Measurements from ENCODE around the gene CHSY1. TPM values are rescaled to one million over a fixed set of nuclear protein-coding genes. Genes with fewer than 3 reads are reported as not detected.

Gene CHSY1
- total RNA-seq, 3 donors from 2014 or later, result 7.7 to 15.5 (median 12.6) TPM

DNA sequence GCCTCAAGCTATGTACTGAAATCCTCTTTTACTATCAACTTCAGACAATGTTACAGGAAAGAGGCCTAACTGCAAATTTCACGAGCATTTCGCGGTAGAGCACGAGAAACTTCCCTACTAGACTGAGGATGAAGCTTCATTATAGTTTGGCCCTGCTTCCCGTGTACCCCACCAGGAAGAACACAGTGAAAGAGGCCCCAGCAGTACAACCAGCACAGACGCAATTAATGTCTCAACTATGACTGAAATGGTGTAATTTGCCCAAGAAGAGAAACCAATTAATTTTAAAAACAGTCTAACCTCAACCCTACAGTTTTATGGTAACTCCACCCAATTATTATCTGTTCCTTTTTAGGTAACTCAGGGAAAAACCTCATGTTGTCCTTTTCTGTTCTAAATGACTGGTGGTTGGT, 12.1 kb downstream of the CHSY1 start:
- ATAC-seq, result no peak
- Histone ChIP-seq H3K36me3 (ENCODE audit: low read depth) (no peaks in the 10 kb centered on the region), H3K4me3 (no peak overlapping the region), H3K9me3 (no peaks in the 10 kb centered on the region), H3K4me1 (ENCODE audit: low read depth) (peaks cover 8% of the 10 kb centered on the region)
- TF ChIP-seq, protein P1, sequence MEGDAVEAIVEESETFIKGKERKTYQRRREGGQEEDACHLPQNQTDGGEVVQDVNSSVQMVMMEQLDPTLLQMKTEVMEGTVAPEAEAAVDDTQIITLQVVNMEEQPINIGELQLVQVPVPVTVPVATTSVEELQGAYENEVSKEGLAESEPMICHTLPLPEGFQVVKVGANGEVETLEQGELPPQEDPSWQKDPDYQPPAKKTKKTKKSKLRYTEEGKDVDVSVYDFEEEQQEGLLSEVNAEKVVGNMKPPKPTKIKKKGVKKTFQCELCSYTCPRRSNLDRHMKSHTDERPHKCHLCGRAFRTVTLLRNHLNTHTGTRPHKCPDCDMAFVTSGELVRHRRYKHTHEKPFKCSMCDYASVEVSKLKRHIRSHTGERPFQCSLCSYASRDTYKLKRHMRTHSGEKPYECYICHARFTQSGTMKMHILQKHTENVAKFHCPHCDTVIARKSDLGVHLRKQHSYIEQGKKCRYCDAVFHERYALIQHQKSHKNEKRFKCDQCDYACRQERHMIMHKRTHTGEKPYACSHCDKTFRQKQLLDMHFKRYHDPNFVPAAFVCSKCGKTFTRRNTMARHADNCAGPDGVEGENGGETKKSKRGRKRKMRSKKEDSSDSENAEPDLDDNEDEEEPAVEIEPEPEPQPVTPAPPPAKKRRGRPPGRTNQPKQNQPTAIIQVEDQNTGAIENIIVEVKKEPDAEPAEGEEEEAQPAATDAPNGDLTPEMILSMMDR (IDR thresholded peaks at IDR 0.05), result no peak
- DNase-seq, result no peak
- intact Hi-C loops (cut with DNase I, micrococcal nuclease), result no loop called here

DNA sequence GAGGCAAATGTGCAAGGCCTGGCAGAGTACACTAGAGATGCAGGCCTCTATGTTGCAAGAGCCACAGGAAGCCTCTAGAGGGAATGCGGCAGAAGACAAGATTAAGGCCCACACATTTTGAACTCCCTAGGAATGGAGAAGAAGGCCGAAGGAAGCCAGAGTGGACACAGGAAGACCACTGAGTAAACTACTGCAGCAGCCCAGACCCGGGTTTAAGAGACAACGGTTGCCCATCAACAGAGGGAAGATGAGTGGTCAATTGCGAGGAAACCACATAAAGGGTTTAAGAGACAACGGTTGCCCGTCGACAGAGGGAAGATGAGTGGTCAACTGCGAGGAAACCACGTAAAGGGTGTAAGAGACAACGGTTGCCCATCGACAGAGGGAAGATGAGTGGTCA, 14.6 kb downstream of the CHSY1 start:
- Histone ChIP-seq H3K4me3 (no peak overlapping the region), H3K36me3 (ENCODE audit: low read depth) (no peaks in the 10 kb centered on the region), H3K4me1 (ENCODE audit: low read depth) (peaks cover 4% of the 10 kb centered on the region), H3K9me3 (no peaks in the 10 kb centered on the region)
- intact Hi-C loops (cut with DNase I, micrococcal nuclease), result no loop called here
- DNase-seq (no peak), ATAC-seq (no peak)
- TF ChIP-seq, protein P1 (IDR thresholded peaks at IDR 0.05), result no peak

DNA sequence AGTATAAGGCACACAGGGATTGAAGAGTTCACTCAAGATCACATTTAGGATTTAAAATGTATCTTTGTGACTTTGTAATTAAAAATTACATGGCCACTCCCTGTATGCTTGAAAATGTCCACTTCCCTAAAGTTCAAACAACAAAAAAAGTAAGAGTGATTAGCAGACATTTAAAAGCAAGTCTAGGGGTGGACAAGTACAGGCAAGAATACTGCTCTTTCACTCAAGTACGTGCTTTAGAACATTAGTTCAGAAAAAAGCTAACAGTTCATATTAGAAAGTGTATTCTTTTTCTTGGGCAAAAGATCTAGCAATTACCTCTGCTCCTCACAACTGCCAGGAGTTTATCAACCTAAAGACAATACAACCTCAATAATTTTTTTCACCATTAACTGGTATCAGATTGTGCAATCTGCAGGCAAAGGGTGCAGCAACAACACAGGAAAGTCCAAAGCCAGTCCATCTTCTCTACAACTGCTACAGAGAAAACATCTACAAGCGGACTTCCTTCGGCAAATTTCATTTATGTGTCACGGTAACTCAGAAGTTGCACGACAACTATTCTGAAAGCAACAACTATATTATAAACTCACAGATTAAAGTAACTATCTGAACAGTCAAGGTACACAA, 18.1 kb downstream of the CHSY1 start:
- Histone ChIP-seq H3K9me3 (peaks cover under 1% of the 10 kb centered on the region), H3K36me3 (ENCODE audit: low read depth) (no peaks in the 10 kb centered on the region), H3K4me1 (ENCODE audit: low read depth) (no peaks in the 10 kb centered on the region), H3K4me3 (no peak overlapping the region)
- TF ChIP-seq, protein P1 (IDR thresholded peaks at IDR 0.05), result no peak
- intact Hi-C loops (cut with DNase I, micrococcal nuclease), result no loop called here
- ATAC-seq (no peak), DNase-seq (no peak)

DNA sequence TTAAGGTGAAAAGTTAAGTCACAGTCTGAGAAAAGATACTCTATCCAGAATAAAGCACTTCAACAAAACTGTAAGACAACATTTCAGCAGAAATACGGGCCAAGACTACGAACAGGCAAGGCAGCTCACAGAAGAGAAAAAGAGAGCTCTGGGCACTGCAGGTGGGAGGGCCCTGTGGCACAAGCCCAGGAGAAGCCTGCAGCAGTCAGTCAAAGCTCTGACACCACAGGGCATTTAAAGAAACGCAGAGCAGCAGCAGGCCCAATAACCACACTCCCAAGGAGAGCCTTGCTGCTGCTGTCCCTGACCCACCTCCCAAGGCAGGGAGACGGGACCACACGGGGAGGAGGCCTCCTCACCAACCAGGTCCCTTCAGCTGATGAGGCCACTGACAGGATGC, 19.2 kb downstream of the CHSY1 start:
- H3K4me1 ChIP-seq (ENCODE audit: low read depth), result no peaks in the 10 kb centered on the region
- H3K9me3 ChIP-seq, result peaks cover 7% of the 10 kb centered on the region
- TF ChIP-seq, protein P1 (IDR thresholded peaks at IDR 0.05), result no peak
- no peaks in the 10 kb centered on the region for H3K36me3 ChIP-seq (ENCODE audit: low read depth)
- intact Hi-C loops (cut with DNase I, micrococcal nuclease), result no loop called here
- no peak for DNase-seq
- no peak overlapping the region for H3K4me3 ChIP-seq
- no peak for ATAC-seq

DNA sequence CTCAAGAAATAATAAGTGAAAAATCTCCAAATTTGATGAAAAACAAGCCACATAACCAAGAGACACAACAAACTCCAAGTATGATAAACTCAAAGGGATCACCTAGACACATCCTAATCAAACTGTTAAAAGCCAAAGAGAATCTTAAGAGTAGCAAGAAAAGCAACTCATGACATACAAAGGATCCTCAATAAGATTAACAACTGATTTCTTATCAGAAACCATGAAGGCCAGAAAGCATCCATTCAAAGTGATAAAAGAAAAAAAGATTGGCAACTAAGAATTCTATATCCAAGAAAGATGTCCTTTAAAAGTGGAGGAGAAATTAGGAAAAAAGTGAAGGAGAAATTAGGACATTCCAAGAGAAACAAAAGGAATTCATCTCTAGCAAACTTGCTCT, 23.5 kb downstream of the CHSY1 start:
- H3K4me3 ChIP-seq, result no peak overlapping the region
- H3K9me3 ChIP-seq, result peaks cover 7% of the 10 kb centered on the region
- TF ChIP-seq, protein P1 (IDR thresholded peaks at IDR 0.05), result no peak
- intact Hi-C loops (cut with DNase I, micrococcal nuclease), result no loop called here
- no peaks in the 10 kb centered on the region for H3K4me1 ChIP-seq (ENCODE audit: low read depth)
- ATAC-seq (no peak), DNase-seq (no peak)
- H3K36me3 ChIP-seq (ENCODE audit: low read depth), result no peaks in the 10 kb centered on the region

DNA sequence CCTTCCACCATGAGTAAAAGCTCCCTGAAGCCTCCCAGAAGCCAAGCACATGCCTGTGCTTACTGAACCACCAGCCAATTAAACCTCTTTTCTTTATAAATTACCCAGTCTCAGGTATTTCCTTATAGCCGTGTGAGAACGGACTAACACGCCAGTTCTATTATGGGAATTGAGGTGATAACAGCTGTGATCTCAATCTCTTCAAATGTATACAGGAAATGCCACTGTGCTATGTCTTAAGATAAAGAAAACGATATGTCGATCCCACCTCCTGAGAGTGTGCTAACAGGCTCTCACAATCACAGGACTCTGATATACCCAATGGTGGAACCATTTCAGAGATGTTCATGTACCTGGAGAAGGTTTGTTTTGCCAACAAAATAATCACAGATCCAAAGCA, 26.2 kb downstream of the CHSY1 start:
- ATAC-seq, result peak; percentile 21
- TF ChIP-seq, protein P1 (IDR thresholded peaks at IDR 0.05), result no peak
- Histone ChIP-seq H3K4me3 (no peak overlapping the region), H3K36me3 (ENCODE audit: low read depth) (no peaks in the 10 kb centered on the region), H3K4me1 (ENCODE audit: low read depth) (no peaks in the 10 kb centered on the region), H3K9me3 (peaks cover 7% of the 10 kb centered on the region)
- DNase-seq, result no peak
- intact Hi-C loops (cut with DNase I, micrococcal nuclease), result no loop called here
